Tibial nerve (tissue), 4 donors: Measurements from ENCODE around the gene TRIM8. TPM values are rescaled to one million over a fixed set of nuclear protein-coding genes. Genes with fewer than 3 reads are reported as not detected.

ENCODE experiments used
- DNase-seq, 2 donors: peaks; one replicate each; pipeline ENCODE4 v3.0.0-alpha.2; 2019; ENCODE audit warnings: low spot score in 2 of 2
- H3K27ac ChIP-seq, 4 donors: fragments of 200-600 bp; sonication (generic) in 3 of 4; one replicate each; pipeline ENCODE4 v1.5.1; 2017 to 2019; ENCODE audit warnings: mild to moderate bottlenecking in 1 of 4
- H3K27me3 ChIP-seq, 2 donors: fragments of 200-600 bp; sonication (generic) in 1 of 2; one replicate each; pipeline versions ENCODE4 v1.5.1 to v1.6.0; 2017 to 2019
- H3K36me3 ChIP-seq, 3 donors: fragments of 200-600 bp; sonication (generic); one replicate each; pipeline ENCODE4 v1.5.1; 2018 to 2019
- H3K4me1 ChIP-seq, 4 donors: fragments of 200-600 bp; sonication (generic) in 3 of 4; one replicate each; pipeline ENCODE4 v1.5.1; 2017 to 2019
- H3K4me3 ChIP-seq, 4 donors: fragments of 200-600 bp; sonication (generic) in 3 of 4; one replicate each; pipeline ENCODE4 v1.5.1; 2017 to 2019; ENCODE audit warnings: mild to moderate bottlenecking in 1 of 4, moderate library complexity in 1 of 4
- H3K9me3 ChIP-seq, 4 donors: fragments of 200-600 bp; sonication (generic) in 3 of 4; one replicate each; pipeline ENCODE4 v1.5.1; 2017 to 2019
- EP300 ChIP-seq, 2 donors: sonication (generic); formaldehyde crosslinking; IDR thresholded peaks; one replicate each; pipeline ENCODE4 v1.6.1; 2017; ENCODE audit warnings: antibody characterized with exemption in 2 of 2, mild to moderate bottlenecking in 1 of 2
- POLR2A ChIP-seq, 2 donors: fragments of 450-650 bp; IDR thresholded peaks; one replicate each; pipeline ENCODE4 v1.6.1; 2017; ENCODE audit warnings: antibody characterized with exemption in 2 of 2, mild to moderate bottlenecking in 2 of 2, moderate library complexity in 2 of 2
- WGBS, 2 donors: methylation state at CpG; one replicate each; pipeline ENCODE4 v1.1.5; 2018; 5-methylcytosine and 5-hydroxymethylcytosine counted together
- total RNA-seq, 4 donors: library from RNA; depleted of rRNA; stranded (reverse); fragments of >200 nt; gene quantifications; one replicate each; pipeline ENCODE4 v1.1.0, GENCODE V29; 2016
- TF ChIP-seq, protein P1 (sequence below), 5 experiments: fragments of 200-600 bp in 3 of 5; fragments of 450-650 bp in 2 of 5; sonication (generic) in 3 of 5; IDR thresholded peaks; one replicate each; pipeline ENCODE4 v1.5.1; 2016 to 2019; ENCODE audit warnings: antibody characterized with exemption in 5 of 5, mild to moderate bottlenecking in 3 of 5, moderate library complexity in 2 of 5

The TRIM8 gene
- total RNA-seq, 4 donors from 2014 or later = 156 to 206 (median 157) TPM

DNA sequence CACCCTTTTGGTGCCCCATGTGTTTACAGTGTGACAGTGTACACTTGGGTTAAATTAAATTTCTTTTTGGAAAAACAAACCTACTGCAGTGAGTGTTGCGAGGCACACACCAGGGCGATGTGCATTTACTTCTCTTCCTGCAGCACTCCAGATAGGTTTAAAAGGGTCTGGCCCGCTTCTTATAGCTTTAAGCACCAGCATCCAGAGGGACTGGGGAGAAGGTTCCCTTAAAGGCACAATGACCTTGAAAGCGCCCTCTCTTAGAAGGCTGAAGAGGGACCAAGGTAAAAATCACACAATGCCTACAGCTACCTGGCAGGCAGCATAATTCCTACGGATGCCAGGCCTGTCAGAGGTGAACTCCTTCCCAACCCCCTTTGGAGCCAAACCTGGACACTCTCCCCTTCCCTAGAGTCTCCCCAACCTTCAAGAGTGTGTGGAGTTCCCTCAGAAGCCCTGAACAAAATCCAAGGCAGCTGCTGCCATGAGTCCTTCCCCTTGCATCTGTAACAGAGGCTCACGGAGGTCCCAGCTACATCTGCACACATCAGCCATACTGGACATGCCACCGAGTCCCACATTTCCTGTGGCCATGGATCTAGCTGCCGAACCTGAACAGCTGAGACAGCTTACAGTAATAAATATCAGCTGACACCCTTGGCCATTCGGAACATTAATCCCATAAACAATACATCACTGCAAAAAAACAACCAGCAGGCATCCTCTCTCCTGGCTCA is 33.2 kb downstream of the TRIM8 start:
- WGBS, 2 donors = 61 to 63% methylated on average over 9 of the region's 9 CpGs
- Histone ChIP-seq H3K4me1 (peaks cover 6 to 71% (median 61%) of the 10 kb centered on the region in 4 donors), H3K27ac (peak overlapping the region; percentile 29 to 94 (median 72))

DNA sequence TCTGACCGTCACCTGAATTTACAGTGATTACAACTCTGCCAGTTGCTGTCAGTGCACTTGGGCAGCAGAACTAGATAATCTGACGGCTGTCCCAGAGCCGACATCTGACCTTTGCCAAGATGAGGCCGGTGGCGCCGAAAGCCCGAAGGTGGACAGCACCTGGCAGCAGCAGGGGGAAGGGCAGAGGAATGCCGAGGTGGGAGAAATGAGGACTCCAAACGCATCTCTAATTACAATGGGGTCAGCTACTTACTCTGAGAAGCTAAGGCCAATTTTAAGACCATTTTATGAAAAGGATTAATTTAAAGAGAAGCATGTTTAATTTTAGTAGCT is 33.8 kb downstream of the TRIM8 start:
- TF ChIP-seq, protein P1, sequence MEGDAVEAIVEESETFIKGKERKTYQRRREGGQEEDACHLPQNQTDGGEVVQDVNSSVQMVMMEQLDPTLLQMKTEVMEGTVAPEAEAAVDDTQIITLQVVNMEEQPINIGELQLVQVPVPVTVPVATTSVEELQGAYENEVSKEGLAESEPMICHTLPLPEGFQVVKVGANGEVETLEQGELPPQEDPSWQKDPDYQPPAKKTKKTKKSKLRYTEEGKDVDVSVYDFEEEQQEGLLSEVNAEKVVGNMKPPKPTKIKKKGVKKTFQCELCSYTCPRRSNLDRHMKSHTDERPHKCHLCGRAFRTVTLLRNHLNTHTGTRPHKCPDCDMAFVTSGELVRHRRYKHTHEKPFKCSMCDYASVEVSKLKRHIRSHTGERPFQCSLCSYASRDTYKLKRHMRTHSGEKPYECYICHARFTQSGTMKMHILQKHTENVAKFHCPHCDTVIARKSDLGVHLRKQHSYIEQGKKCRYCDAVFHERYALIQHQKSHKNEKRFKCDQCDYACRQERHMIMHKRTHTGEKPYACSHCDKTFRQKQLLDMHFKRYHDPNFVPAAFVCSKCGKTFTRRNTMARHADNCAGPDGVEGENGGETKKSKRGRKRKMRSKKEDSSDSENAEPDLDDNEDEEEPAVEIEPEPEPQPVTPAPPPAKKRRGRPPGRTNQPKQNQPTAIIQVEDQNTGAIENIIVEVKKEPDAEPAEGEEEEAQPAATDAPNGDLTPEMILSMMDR (IDR thresholded peaks at IDR 0.05) = no peak
- TF ChIP-seq EP300 (IDR thresholded peaks at IDR 0.05) = no peak
- TF ChIP-seq POLR2A (IDR thresholded peaks at IDR 0.05) = no peak
- Histone ChIP-seq H3K27me3 (no peaks in the 10 kb centered on the region), H3K9me3 (no peaks in the 10 kb centered on the region), H3K36me3 (peaks cover 0 to 16% (median 0%) of the 10 kb centered on the region in 3 donors), H3K4me1 (peaks cover 6 to 67% (median 58%) of the 10 kb centered on the region in 4 donors), H3K27ac (peak overlapping the region; percentile 58 to 94 (median 80)), H3K4me3 (no peak overlapping the region)
- 74 to 78% methylated on average over 9 of the region's 9 CpGs for WGBS, 2 donors
- DNase-seq = no peak

More for the DNA sequence above, 33.2 kb downstream of the TRIM8 start:
- no peak for DNase-seq
- no peak for TF ChIP-seq EP300 (IDR thresholded peaks at IDR 0.05)
- no peak for TF ChIP-seq POLR2A (IDR thresholded peaks at IDR 0.05)
- TF ChIP-seq, protein P1 (IDR thresholded peaks at IDR 0.05) = no peak
- H3K4me3 ChIP-seq = no peak overlapping the region
- H3K27me3 ChIP-seq = no peaks in the 10 kb centered on the region
- no peaks in the 10 kb centered on the region for H3K9me3 ChIP-seq
- H3K36me3 ChIP-seq = peaks cover 0 to 13% (median 0%) of the 10 kb centered on the region in 3 donors

DNA sequence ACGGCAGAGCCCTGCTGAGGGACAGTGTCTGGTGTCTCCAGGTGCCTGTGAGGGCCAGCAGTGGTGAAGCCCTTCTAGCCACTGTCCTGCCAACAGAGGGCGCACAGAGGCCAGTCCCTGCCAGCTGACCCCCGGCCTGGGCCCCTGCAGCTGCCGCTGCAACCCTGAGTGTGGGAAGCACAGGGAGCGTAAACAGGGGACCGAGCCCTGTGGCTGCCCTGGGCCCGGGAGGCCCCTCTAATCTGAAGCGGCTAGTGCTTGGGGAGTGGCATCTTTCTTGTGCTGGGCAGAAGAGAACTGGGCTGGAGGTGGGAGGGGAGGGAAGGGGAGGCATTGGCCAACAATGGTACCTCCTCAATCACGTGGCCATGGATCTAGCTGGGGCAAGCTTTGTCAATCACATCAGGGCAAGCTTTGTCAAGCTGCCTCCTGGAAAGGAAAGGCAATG is 34.6 kb downstream of the TRIM8 start:
- Histone ChIP-seq H3K4me3 (peak overlapping the region in 1 of 4 donors; percentile 9), H3K9me3 (no peaks in the 10 kb centered on the region), H3K27ac (peak overlapping the region; percentile 58 to 94 (median 80)), H3K4me1 (peaks cover 6 to 58% (median 52%) of the 10 kb centered on the region in 4 donors), H3K36me3 (peaks cover 0 to 21% (median 0%) of the 10 kb centered on the region in 3 donors), H3K27me3 (no peaks in the 10 kb centered on the region)
- 4 to 7% methylated on average over 8 to 9 of the region's 9 CpGs for WGBS, 2 donors
- TF ChIP-seq, protein P1 (IDR thresholded peaks at IDR 0.05) = peak; percentile 56 to 83 (median 74)
- TF ChIP-seq EP300 (IDR thresholded peaks at IDR 0.05) = peak in 1 of 2 donors; percentile 40
- TF ChIP-seq POLR2A (IDR thresholded peaks at IDR 0.05) = no peak
- DNase-seq = peak; percentile 53

DNA sequence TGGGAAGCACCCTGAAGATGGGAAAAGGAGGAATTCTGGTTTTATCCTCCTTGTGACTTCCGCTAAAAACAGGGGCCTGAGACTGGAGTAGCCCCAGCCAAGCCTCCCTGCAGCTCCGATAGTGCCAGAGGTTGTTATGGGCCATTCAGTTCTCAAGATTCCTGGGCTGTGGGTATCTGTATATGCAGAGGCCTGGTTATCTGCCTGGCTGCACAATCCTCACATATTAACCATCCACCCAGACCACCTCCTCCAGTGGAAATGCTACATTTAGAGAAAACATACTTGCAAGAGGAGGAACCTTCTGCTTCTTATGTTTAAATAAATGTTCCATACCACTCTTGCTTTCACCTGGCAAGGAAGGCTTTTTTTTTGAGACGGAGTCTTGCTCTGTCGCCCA is 35.3 kb downstream of the TRIM8 start:
- DNase-seq = no peak
- Histone ChIP-seq H3K27me3 (no peaks in the 10 kb centered on the region), H3K4me1 (peaks cover 6 to 51% (median 45%) of the 10 kb centered on the region in 4 donors), H3K27ac (peak overlapping the region; percentile 58 to 94 (median 80)), H3K36me3 (peaks cover 0 to 28% (median 0%) of the 10 kb centered on the region in 3 donors), H3K9me3 (no peaks in the 10 kb centered on the region), H3K4me3 (no peak overlapping the region)
- 96 to 98% methylated on average over 4 of the region's 4 CpGs for WGBS, 2 donors
- TF ChIP-seq POLR2A (IDR thresholded peaks at IDR 0.05) = no peak
- TF ChIP-seq EP300 (IDR thresholded peaks at IDR 0.05) = no peak
- TF ChIP-seq, protein P1 (IDR thresholded peaks at IDR 0.05) = no peak

DNA sequence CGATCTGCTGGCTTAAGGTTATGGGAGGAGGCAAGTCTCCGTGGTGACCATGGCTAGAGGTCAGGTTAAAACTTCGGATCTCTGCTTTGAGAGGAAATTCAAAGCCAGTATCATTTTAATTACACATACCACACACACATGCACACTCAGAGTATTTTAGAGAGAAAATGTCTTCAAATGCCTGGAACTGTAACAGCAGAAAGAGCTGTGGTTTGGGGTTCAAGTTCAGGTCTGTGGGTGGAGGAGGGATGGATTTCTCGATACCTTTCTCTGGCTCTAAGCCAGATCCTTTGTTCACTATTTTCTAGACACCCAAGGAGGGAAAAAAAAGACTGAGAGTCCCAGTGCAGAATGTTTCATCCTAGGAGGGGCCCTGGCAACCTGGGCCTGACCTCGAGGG is 37.4 kb downstream of the TRIM8 start:
- TF ChIP-seq POLR2A (IDR thresholded peaks at IDR 0.05) = no peak
- TF ChIP-seq EP300 (IDR thresholded peaks at IDR 0.05) = no peak
- Histone ChIP-seq H3K9me3 (no peaks in the 10 kb centered on the region), H3K27ac (no peak overlapping the region), H3K4me3 (no peak overlapping the region), H3K36me3 (peaks cover 0 to 48% (median 0%) of the 10 kb centered on the region in 3 donors), H3K4me1 (peaks cover 6 to 30% (median 25%) of the 10 kb centered on the region in 4 donors), H3K27me3 (no peaks in the 10 kb centered on the region)
- 75 to 81% methylated on average over 5 of the region's 5 CpGs for WGBS, 2 donors
- no peak for DNase-seq
